DND-41 (cell line): ENCODE results near the gene MMP17.

ENCODE experiments used
- ATAC-seq: fragments of 200-7000 bp; cut with Tn5 transposase; 3 replicates; pipeline ENCODE4 v1.9.1; 2021; ENCODE audit warnings: low read depth; ENCODE audit not compliant: insufficient read depth
- DNase-seq: peaks from one replicate; pipeline ENCODE4 v3.0.0-alpha.2; 2020
- H2AFZ ChIP-seq: 2 replicates; pipeline ENCODE4 v1.6.0; 2012; ENCODE audit warnings: low read depth, low read length
- H3K27ac ChIP-seq: 2 replicates; pipeline ENCODE4 v1.5.1; 2012; ENCODE audit warnings: low read length, inconsistent platforms
- H3K27me3 ChIP-seq: fragments of 200-600 bp; sonication (generic); 2 replicates; pipeline ENCODE4 v1.6.0; 2012; ENCODE audit warnings: low read length, mild to moderate bottlenecking, inconsistent platforms; ENCODE audit not compliant: insufficient read depth, poor library complexity
- H3K36me3 ChIP-seq: 2 replicates; pipeline ENCODE4 v1.5.1; 2012; ENCODE audit warnings: low read length, inconsistent platforms; ENCODE audit not compliant: insufficient read depth
- H3K4me1 ChIP-seq: 2 replicates; pipeline ENCODE4 v1.5.1; 2012; ENCODE audit warnings: mild to moderate bottlenecking, low read length; ENCODE audit not compliant: insufficient read depth
- H3K4me2 ChIP-seq: 2 replicates; pipeline ENCODE4 v1.6.0; 2012; ENCODE audit warnings: mild to moderate bottlenecking, moderate library complexity, low read length, inconsistent platforms; ENCODE audit not compliant: insufficient read depth
- H3K4me3 ChIP-seq, 2 experiments: fragments of 200-600 bp in 1 of 2; shearing (Covaris generic) in 1 of 2; 2 replicates each; pipeline ENCODE4 v1.5.1; 2012 to 2016; ENCODE audit warnings: inconsistent platforms in 2 of 2, low read length in 2 of 2, mild to moderate bottlenecking in 2 of 2, low read depth in 1 of 2, moderate library complexity in 1 of 2
- H3K79me2 ChIP-seq: 2 replicates; pipeline ENCODE4 v1.6.0; 2012; ENCODE audit warnings: low read length, inconsistent platforms; ENCODE audit not compliant: insufficient read depth
- H3K9ac ChIP-seq: 2 replicates; pipeline ENCODE4 v1.6.0; 2012; ENCODE audit warnings: low read depth, mild to moderate bottlenecking, inconsistent platforms, low read length, moderate library complexity
- H3K9me3 ChIP-seq: 2 replicates; pipeline ENCODE4 v1.5.1; 2012; ENCODE audit warnings: low read length, moderate library complexity, mild to moderate bottlenecking, inconsistent platforms; ENCODE audit not compliant: insufficient read depth, severe bottlenecking
- H4K20me1 ChIP-seq: 2 replicates; pipeline ENCODE4 v1.6.0; 2012; ENCODE audit warnings: low read length; ENCODE audit not compliant: insufficient read depth
- EZH2 ChIP-seq: IDR thresholded peaks from 3 replicates; pipeline ENCODE4 v1.6.1; 2012; ENCODE audit warnings: borderline replicate concordance, low read depth, mild to moderate bottlenecking, moderate library complexity, low read length, inconsistent platforms; ENCODE audit not compliant: severe bottlenecking
- TF ChIP-seq, protein P1 (sequence below): IDR thresholded peaks from 2 replicates; pipeline ENCODE4 v1.5.1; 2012; ENCODE audit warnings: borderline replicate concordance, low read length, moderate library complexity, mild to moderate bottlenecking; ENCODE audit not compliant: poor library complexity, severe bottlenecking; ENCODE audit errors: extremely low read depth

Gene MMP17

GRCh38 chr12:131797588-131797934 is 30.6 kb upstream of the MMP17 start:
- H3K79me2 ChIP-seq = no peaks in the 10 kb centered on the region
- TF ChIP-seq, protein P1, sequence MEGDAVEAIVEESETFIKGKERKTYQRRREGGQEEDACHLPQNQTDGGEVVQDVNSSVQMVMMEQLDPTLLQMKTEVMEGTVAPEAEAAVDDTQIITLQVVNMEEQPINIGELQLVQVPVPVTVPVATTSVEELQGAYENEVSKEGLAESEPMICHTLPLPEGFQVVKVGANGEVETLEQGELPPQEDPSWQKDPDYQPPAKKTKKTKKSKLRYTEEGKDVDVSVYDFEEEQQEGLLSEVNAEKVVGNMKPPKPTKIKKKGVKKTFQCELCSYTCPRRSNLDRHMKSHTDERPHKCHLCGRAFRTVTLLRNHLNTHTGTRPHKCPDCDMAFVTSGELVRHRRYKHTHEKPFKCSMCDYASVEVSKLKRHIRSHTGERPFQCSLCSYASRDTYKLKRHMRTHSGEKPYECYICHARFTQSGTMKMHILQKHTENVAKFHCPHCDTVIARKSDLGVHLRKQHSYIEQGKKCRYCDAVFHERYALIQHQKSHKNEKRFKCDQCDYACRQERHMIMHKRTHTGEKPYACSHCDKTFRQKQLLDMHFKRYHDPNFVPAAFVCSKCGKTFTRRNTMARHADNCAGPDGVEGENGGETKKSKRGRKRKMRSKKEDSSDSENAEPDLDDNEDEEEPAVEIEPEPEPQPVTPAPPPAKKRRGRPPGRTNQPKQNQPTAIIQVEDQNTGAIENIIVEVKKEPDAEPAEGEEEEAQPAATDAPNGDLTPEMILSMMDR = no peak
- no peak for TF ChIP-seq EZH2
- H3K27me3 ChIP-seq = no peaks in the 10 kb centered on the region
- H3K36me3 ChIP-seq = peaks cover 95% of the 10 kb centered on the region
- ATAC-seq (no peak), DNase-seq (no peak)
- H3K4me2 ChIP-seq = no peak overlapping the region
- H2AFZ ChIP-seq = no peak overlapping the region
- no peaks in the 10 kb centered on the region for H3K4me1 ChIP-seq
- peaks cover 12% of the 10 kb centered on the region for H4K20me1 ChIP-seq
- no peaks in the 10 kb centered on the region for H3K9me3 ChIP-seq
- H3K27ac ChIP-seq = no peak overlapping the region
- no peak overlapping the region for H3K4me3 ChIP-seq
- H3K9ac ChIP-seq = no peak overlapping the region

DNA sequence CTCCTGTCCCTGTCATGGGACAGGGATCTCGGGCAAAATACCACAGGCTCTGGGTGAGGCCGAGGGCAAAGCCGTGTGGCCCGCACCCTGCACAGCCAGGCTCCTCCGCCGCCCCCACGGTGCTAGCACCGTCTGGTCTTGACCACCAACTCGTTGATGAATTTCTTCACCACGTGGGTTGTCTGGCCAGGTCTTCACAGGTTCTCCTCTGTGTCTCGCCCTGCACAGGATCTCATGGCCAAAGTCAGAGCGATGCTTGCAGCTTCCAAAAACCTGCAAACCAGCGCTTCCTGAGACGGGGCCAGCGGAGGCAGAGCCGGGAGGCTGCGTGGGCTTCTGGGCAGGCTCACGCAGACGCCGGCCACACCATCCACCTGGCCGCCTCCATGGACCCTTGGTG is 29.0 kb upstream of the MMP17 start:
- Histone ChIP-seq H3K4me1 (no peaks in the 10 kb centered on the region), H3K9ac (no peak overlapping the region), H3K4me2 (no peak overlapping the region), H3K27me3 (no peaks in the 10 kb centered on the region), H3K4me3 (no peak overlapping the region), H3K79me2 (no peaks in the 10 kb centered on the region), H3K36me3 (peaks cover 79% of the 10 kb centered on the region), H4K20me1 (peaks cover 10% of the 10 kb centered on the region; the same call in 1 of the 2 replicates), H2AFZ (no peak overlapping the region), H3K9me3 (no peaks in the 10 kb centered on the region), H3K27ac (no peak overlapping the region)
- no peak for DNase-seq
- TF ChIP-seq, protein P1 = no peak
- no peak for ATAC-seq

DNA sequence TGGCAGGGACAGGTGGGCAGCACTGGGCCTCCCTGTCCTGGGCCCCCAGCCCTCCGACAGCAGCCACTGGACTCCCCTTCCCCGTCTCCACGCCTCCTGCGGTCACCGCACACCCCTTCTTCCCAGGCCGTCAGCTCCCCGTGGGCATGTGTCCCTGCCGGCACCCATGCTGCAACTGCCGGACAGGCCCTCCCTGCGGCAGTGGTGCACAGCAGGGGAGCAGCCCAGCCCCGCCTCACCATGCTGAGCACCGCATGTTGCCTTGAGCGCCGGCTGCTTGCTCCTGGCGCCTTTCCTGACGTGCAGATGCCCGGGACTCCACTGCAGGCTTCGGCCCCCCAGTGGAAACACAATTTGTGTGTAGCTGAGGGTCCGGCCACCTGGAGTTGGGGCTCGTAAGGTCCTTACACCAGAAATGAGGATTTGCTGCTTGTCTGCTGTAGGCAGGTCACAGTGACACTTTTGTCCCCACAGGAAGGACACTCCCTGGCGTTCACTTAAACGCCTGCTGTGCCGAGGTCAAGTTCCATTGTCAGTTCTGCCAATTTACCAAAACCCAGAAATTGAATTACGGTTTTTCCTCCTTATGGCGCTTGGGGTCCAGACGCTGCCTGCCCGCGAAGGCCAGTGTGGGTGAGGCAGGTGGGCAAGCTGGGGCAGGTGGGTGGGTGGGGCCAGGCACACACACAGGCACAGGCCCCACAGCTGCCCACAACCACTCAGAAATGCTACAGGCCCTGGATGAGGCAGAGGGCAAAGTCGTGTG is 28.2 kb upstream of the MMP17 start:
- Histone ChIP-seq H3K4me3 (no peak overlapping the region), H2AFZ (no peak overlapping the region), H3K4me2 (no peak overlapping the region), H3K79me2 (no peaks in the 10 kb centered on the region), H3K9ac (no peak overlapping the region), H3K9me3 (no peaks in the 10 kb centered on the region), H3K27me3 (no peaks in the 10 kb centered on the region), H3K36me3 (peaks cover 71% of the 10 kb centered on the region), H4K20me1 (peaks cover 5% of the 10 kb centered on the region; the same call in 1 of the 2 replicates), H3K4me1 (no peaks in the 10 kb centered on the region), H3K27ac (no peak overlapping the region)
- TF ChIP-seq EZH2 = no peak
- TF ChIP-seq, protein P1 = no peak
- ATAC-seq = no peak
- DNase-seq = no peak
